Skeletal muscle tissue (tissue), 4 donors: Measurements from ENCODE around the gene SSR2. TPM values are rescaled to one million over a fixed set of nuclear protein-coding genes. Genes with fewer than 3 reads are reported as not detected.
A peak's percentile ranks its signal among the peaks of the same experiment; 100 is the strongest.

ENCODE experiments used
- H3K27ac ChIP-seq: one replicate; pipeline ENCODE4 v1.7.0; 2013; ENCODE audit warnings: mild to moderate bottlenecking, low read depth, low read length, inconsistent platforms
- H3K27me3 ChIP-seq, 3 donors: one replicate each; pipeline ENCODE4 v1.7.0; 2013; ENCODE audit warnings: low read length in 3 of 3; ENCODE audit not compliant: control insufficient read depth in 3 of 3, insufficient read depth in 3 of 3
- H3K36me3 ChIP-seq, 3 donors: one replicate each; pipeline ENCODE4 v1.7.0; 2013; ENCODE audit warnings: low read length in 3 of 3; ENCODE audit not compliant: control insufficient read depth in 3 of 3, insufficient read depth in 3 of 3
- H3K4me1 ChIP-seq, 3 donors: one replicate each; pipeline ENCODE4 v1.7.0; 2013; ENCODE audit warnings: low read length in 3 of 3, mild to moderate bottlenecking in 3 of 3; ENCODE audit not compliant: control insufficient read depth in 3 of 3, insufficient read depth in 3 of 3
- H3K4me3 ChIP-seq, 3 donors: one replicate each; pipeline ENCODE4 v1.7.0; 2013; ENCODE audit warnings: low read length in 3 of 3
- H3K9ac ChIP-seq, 3 donors: one replicate each; pipeline ENCODE4 v1.7.0; 2013; ENCODE audit warnings: low read length in 3 of 3, mild to moderate bottlenecking in 3 of 3, moderate library complexity in 2 of 3, low read depth in 1 of 3
- H3K9me3 ChIP-seq, 3 donors: one replicate each; pipeline ENCODE4 v1.7.0; 2013; ENCODE audit warnings: low read length in 3 of 3; ENCODE audit not compliant: control insufficient read depth in 3 of 3
- total RNA-seq: library from RNA; depleted of rRNA; stranded (reverse); fragments of >200 nt; gene quantifications from one replicate; pipeline ENCODE4 v1.2.3, GENCODE V29; 2014
- donor health status: Osteomylitis.

SSR2 gene
- 276 TPM for total RNA-seq

GRCh38 chr1:156020293-156021092 lies at the start of gene SSR2:
Gene SSR2 (minus strand): TSS chr1:156020951. CDS start chr1:156020167, 784 bp downstream.
- H3K27ac ChIP-seq: peak within 1 kb of the TSS; percentile 32
- peaks cover 0 to 2% (median 0%) of the 10 kb centered on the region in 3 donors for H3K27me3 ChIP-seq
- peak within 1 kb of the TSS; percentile 83 to 94 (median 90) for H3K4me3 ChIP-seq
- peak within 1 kb of the TSS; percentile 71 to 79 (median 79) for H3K9ac ChIP-seq
- H3K4me1 ChIP-seq: peaks cover 8 to 11% (median 10%) of the 10 kb centered on the region in 3 donors
- peaks cover 6 to 14% (median 14%) of the 10 kb centered on the region in 3 donors for H3K36me3 ChIP-seq
- no peaks in the 10 kb centered on the region for H3K9me3 ChIP-seq

- Histone ChIP-seq H3K27ac (no peak overlapping the region), H3K27me3 (no peaks in the 10 kb centered on the region), H3K4me1 (peaks cover 7 to 8% (median 7%) of the 10 kb centered on the region in 3 donors), H3K36me3 (no peaks in the 10 kb centered on the region), H3K9me3 (no peaks in the 10 kb centered on the region), H3K4me3 (no peak overlapping the region), H3K9ac (no peak overlapping the region)
Observed at GRCh38 chr1:156070548-156070947, 49.8 kb upstream of the SSR2 start.

- no peaks in the 10 kb centered on the region for H3K36me3 ChIP-seq
- H3K4me1 ChIP-seq: peaks cover 0 to 8% (median 7%) of the 10 kb centered on the region in 3 donors
- H3K9ac ChIP-seq: no peak overlapping the region
- H3K9me3 ChIP-seq: no peaks in the 10 kb centered on the region
- no peak overlapping the region for H3K4me3 ChIP-seq
- no peaks in the 10 kb centered on the region for H3K27me3 ChIP-seq
- no peak overlapping the region for H3K27ac ChIP-seq
Observed at GRCh38 chr1:156069490-156070455, 49.0 kb upstream of the SSR2 start.

- no peaks in the 10 kb centered on the region for H3K27me3 ChIP-seq
- no peaks in the 10 kb centered on the region for H3K9me3 ChIP-seq
- no peak overlapping the region for H3K9ac ChIP-seq
- H3K36me3 ChIP-seq: no peaks in the 10 kb centered on the region
- H3K4me1 ChIP-seq: peaks cover 0 to 8% (median 7%) of the 10 kb centered on the region in 3 donors
- no peak overlapping the region for H3K27ac ChIP-seq
- H3K4me3 ChIP-seq: no peak overlapping the region
Observed at GRCh38 chr1:156067262-156067661, 46.5 kb upstream of the SSR2 start.

- no peak overlapping the region for H3K27ac ChIP-seq
- no peak overlapping the region for H3K9ac ChIP-seq
- no peaks in the 10 kb centered on the region for H3K36me3 ChIP-seq
- H3K9me3 ChIP-seq: no peaks in the 10 kb centered on the region
- H3K27me3 ChIP-seq: no peaks in the 10 kb centered on the region
- no peak overlapping the region for H3K4me3 ChIP-seq
- peaks cover 0 to 8% (median 7%) of the 10 kb centered on the region in 3 donors for H3K4me1 ChIP-seq
Observed at GRCh38 chr1:156065871-156066270, 45.1 kb upstream of the SSR2 start.

- Histone ChIP-seq H3K36me3 (no peaks in the 10 kb centered on the region), H3K27me3 (no peaks in the 10 kb centered on the region), H3K4me3 (no peak overlapping the region), H3K9ac (no peak overlapping the region), H3K27ac (no peak overlapping the region), H3K9me3 (no peaks in the 10 kb centered on the region), H3K4me1 (peaks cover 0 to 7% (median 7%) of the 10 kb centered on the region in 3 donors)
Observed at GRCh38 chr1:156065212-156065611, 44.5 kb upstream of the SSR2 start.

- no peak overlapping the region for H3K9ac ChIP-seq
- H3K27me3 ChIP-seq: no peaks in the 10 kb centered on the region
- no peak overlapping the region for H3K27ac ChIP-seq
- no peak overlapping the region for H3K4me3 ChIP-seq
- no peaks in the 10 kb centered on the region for H3K9me3 ChIP-seq
- H3K36me3 ChIP-seq: no peaks in the 10 kb centered on the region
- H3K4me1 ChIP-seq: peaks cover 0 to under 1% (median under 1%) of the 10 kb centered on the region in 3 donors
Observed at GRCh38 chr1:156064615-156065014, 43.9 kb upstream of the SSR2 start.

- H3K36me3 ChIP-seq: no peaks in the 10 kb centered on the region
- no peak overlapping the region for H3K9ac ChIP-seq
- no peaks in the 10 kb centered on the region for H3K4me1 ChIP-seq
- H3K27ac ChIP-seq: no peak overlapping the region
- no peak overlapping the region for H3K4me3 ChIP-seq
- no peaks in the 10 kb centered on the region for H3K27me3 ChIP-seq
- H3K9me3 ChIP-seq: no peaks in the 10 kb centered on the region
Observed at GRCh38 chr1:156063997-156064285, 43.2 kb upstream of the SSR2 start.

- H3K27me3 ChIP-seq: no peaks in the 10 kb centered on the region
- peaks cover 7 to 13% (median 9%) of the 10 kb centered on the region in 3 donors for H3K36me3 ChIP-seq
- H3K9me3 ChIP-seq: no peaks in the 10 kb centered on the region
- no peak overlapping the region for H3K27ac ChIP-seq
- H3K4me1 ChIP-seq: no peaks in the 10 kb centered on the region
- no peak overlapping the region for H3K9ac ChIP-seq
- H3K4me3 ChIP-seq: no peak overlapping the region
Observed at GRCh38 chr1:156062189-156062588, 41.4 kb upstream of the SSR2 start.
